SK-N-SH (cell line): ENCODE measurements around the gene NCBP3. TPM values are rescaled to one million over a fixed set of nuclear protein-coding genes. Genes with fewer than 3 reads are reported as not detected.
"Not testable (repeated sequence)": the region's sequence is repeated elsewhere in the genome, so short reads cannot be mapped to it uniquely, and the experiment has no call there.

ENCODE experiments used
- CTCF ChIA-PET: fragments of 300-600, 350-600 bp; formaldehyde crosslinking; extraction: SDS; loops from one replicate; lab custom pipeline; 2021; lab: Yijun Ruan, JAX
- POLR2A ChIA-PET: fragments of 350-600 bp; sonication (Branson Sonifier 250); formaldehyde crosslinking; extraction: SDS; loops from one replicate; lab custom pipeline; 2020; ENCODE audit warnings: antibody characterized with exemption, inconsistent platforms; lab: Yijun Ruan, JAX
- DNase-seq: peaks from one replicate; pipeline ENCODE4 v3.0.0; 2012
- H2AFZ ChIP-seq: fragments of 200-600 bp; sonication (generic); 2 replicates; pipeline ENCODE4 v1.8.1; 2016; ENCODE audit warnings: antibody characterized with exemption, mild to moderate bottlenecking, low read depth
- H3F3A ChIP-seq: fragments of 200-600 bp; sonication (generic); replicated peaks from 2 replicates; pipeline ENCODE3; 2016; ENCODE audit warnings: antibody characterized with exemption, mild to moderate bottlenecking; ENCODE audit not compliant: insufficient read depth
- H3K27ac ChIP-seq, 2 experiments: fragments of 200-500 bp in 1 of 2; fragments of 200-600 bp in 1 of 2; sonication (Bioruptor generic) in 1 of 2; sonication (generic), shearing (Covaris generic) in 1 of 2; 2 replicates each; pipeline versions ENCODE4 v1.5.1 to v1.6.1; 2014 to 2016; ENCODE audit warnings: low read depth in 2 of 2, inconsistent platforms in 1 of 2, low read length in 1 of 2, mild to moderate bottlenecking in 1 of 2, mixed read lengths in 1 of 2
- H3K27me3 ChIP-seq: fragments of 200-600 bp; sonication (generic), shearing (Covaris generic); 2 replicates; pipeline ENCODE4 v1.6.1; 2016; ENCODE audit warnings: mixed run types; ENCODE audit not compliant: insufficient read depth
- H3K36me3 ChIP-seq, 2 experiments: fragments of 200-500 bp in 1 of 2; fragments of 200-600 bp in 1 of 2; sonication (Bioruptor generic) in 1 of 2; sonication (generic) in 1 of 2; replicated peaks in 1 of 2; 2 replicates each; pipeline versions ENCODE3 to v1.5.1; 2014 to 2016; ENCODE audit warnings: low read length in 1 of 2, mild to moderate bottlenecking in 1 of 2; ENCODE audit not compliant: insufficient read depth in 2 of 2, control insufficient read depth in 1 of 2
- H3K4me1 ChIP-seq, 2 experiments: fragments of 200-500 bp in 1 of 2; fragments of 200-600 bp in 1 of 2; sonication (Bioruptor generic) in 1 of 2; sonication (generic), shearing (Covaris generic) in 1 of 2; 2 replicates each; pipeline versions ENCODE4 v1.5.1 to v1.6.1; 2014 to 2016; ENCODE audit warnings: low read depth in 1 of 2, low read length in 1 of 2, mixed run types in 1 of 2; ENCODE audit not compliant: insufficient read depth in 2 of 2, control insufficient read depth in 1 of 2
- H3K4me2 ChIP-seq: fragments of 200-600 bp; sonication (generic), shearing (Covaris generic); 2 replicates; pipeline ENCODE4 v1.6.1; 2017; ENCODE audit warnings: mixed run types
- H3K4me3 ChIP-seq, 2 experiments: fragments of 200-500 bp in 1 of 2; fragments of 200-600 bp in 1 of 2; sonication (Bioruptor generic) in 1 of 2; sonication (generic), shearing (Covaris generic) in 1 of 2; 2 replicates each; pipeline versions ENCODE4 v1.5.1 to v1.8.1; 2014 to 2016; ENCODE audit warnings: low read depth in 2 of 2, inconsistent platforms in 1 of 2, low read length in 1 of 2, mild to moderate bottlenecking in 1 of 2, mixed read lengths in 1 of 2, moderate library complexity in 1 of 2
- H3K79me2 ChIP-seq: fragments of 200-600 bp; sonication (generic); 2 replicates; pipeline ENCODE4 v1.8.1; 2017; ENCODE audit warnings: mild to moderate bottlenecking; ENCODE audit not compliant: insufficient read depth
- H3K9ac ChIP-seq: fragments of 200-600 bp; sonication (generic); 2 replicates; pipeline ENCODE4 v1.6.1; 2017; ENCODE audit warnings: mixed run types
- H3K9me2 ChIP-seq: fragments of 200-600 bp; sonication (generic); 2 replicates; pipeline ENCODE4 v1.6.1; 2017; ENCODE audit warnings: mixed run types
- H3K9me3 ChIP-seq: fragments of 200-600 bp; sonication (generic); 2 replicates; pipeline ENCODE4 v1.6.1; 2017; ENCODE audit warnings: mixed run types, mild to moderate bottlenecking, moderate library complexity
- H4K20me1 ChIP-seq: fragments of 200-600 bp; sonication (generic); 2 replicates; pipeline ENCODE4 v1.6.1; 2017; ENCODE audit warnings: mild to moderate bottlenecking, mixed run types; ENCODE audit not compliant: insufficient read depth
- FOSL2 ChIP-seq: IDR thresholded peaks from 2 replicates; pipeline ENCODE4 v1.4.0; 2012; ENCODE audit warnings: low read depth, mild to moderate bottlenecking, moderate library complexity, borderline replicate concordance
- GABPA ChIP-seq: IDR thresholded peaks from 2 replicates; pipeline ENCODE4 v1.4.0; 2012; ENCODE audit warnings: low read depth, mild to moderate bottlenecking
- JUND ChIP-seq: IDR thresholded peaks from 2 replicates; pipeline ENCODE4 v1.4.0; 2012
- MEF2A ChIP-seq: IDR thresholded peaks from 2 replicates; pipeline ENCODE4 v1.4.0; 2012; ENCODE audit warnings: low read depth, borderline replicate concordance
- NRF1 ChIP-seq: IDR thresholded peaks from 2 replicates; pipeline ENCODE4 v1.6.1; 2012; ENCODE audit warnings: low read depth, mild to moderate bottlenecking, low read length
- RXRA ChIP-seq: IDR thresholded peaks from 2 replicates; pipeline ENCODE4 v1.4.0; 2012; ENCODE audit warnings: low read depth, mild to moderate bottlenecking, borderline replicate concordance
- SMC3 ChIP-seq: IDR thresholded peaks from 2 replicates; pipeline ENCODE4 v1.6.1; 2012; ENCODE audit warnings: low read depth, low read length, improper control_type of control experiment
- TCF12 ChIP-seq: IDR thresholded peaks from 2 replicates; pipeline ENCODE4 v1.4.0; 2012
- YY1 ChIP-seq: IDR thresholded peaks from 2 replicates; pipeline ENCODE4 v1.4.0; 2012; ENCODE audit warnings: low read depth, mild to moderate bottlenecking
- ZBTB33 ChIP-seq: IDR thresholded peaks from 2 replicates; pipeline ENCODE4 v1.4.0; 2012; ENCODE audit warnings: low read depth, borderline replicate concordance
- WGBS: methylation state at CpG from one replicate; pipeline ENCODE4 v1.1.6; 2017; ENCODE audit warnings: low lambda C conversion rate; 5-methylcytosine and 5-hydroxymethylcytosine counted together
- polyA plus RNA-seq, 3 experiments: library from polyadenylated mRNA; depleted of rRNA; stranded (reverse); fragments of >200 nt; gene quantifications; 2 replicates each; pipeline ENCODE4 v1.2.3, GENCODE V29; 2012
- TF ChIP-seq, protein P1 (sequence below): fragments of 150-350 bp; IDR thresholded peaks from 2 replicates; pipeline ENCODE4 v1.6.1; 2016; ENCODE audit warnings: mild to moderate bottlenecking, low read depth, low read length
- TF ChIP-seq, protein P2 (sequence below): IDR thresholded peaks from 2 replicates; pipeline ENCODE4 v1.4.0; 2012; ENCODE audit warnings: low read depth

The NCBP3 gene
- polyA plus RNA-seq, 1 of the 3 experiments (the other 2 are of a cell fraction), result 6.5 TPM

GRCh38 chr17:3794557-3795389, 51.3 kb downstream of the NCBP3 start:
- Histone ChIP-seq H3K27me3 (no peaks in the 10 kb centered on the region), H3K9ac (no peak overlapping the region), H3K79me2 (no peaks in the 10 kb centered on the region), H3F3A (peaks cover 14% of the 10 kb centered on the region), H3K27ac (peak overlapping the region in 1 of 2 experiments; percentile 40; a peak in 1 of 4 replicates), H3K36me3 (no peaks in the 10 kb centered on the region), H3K9me3 (no peaks in the 10 kb centered on the region), H3K9me2 (no peaks in the 10 kb centered on the region), H3K4me2 (no peak overlapping the region), H4K20me1 (no peaks in the 10 kb centered on the region), H3K4me1 (no peaks in the 10 kb centered on the region), H3K4me3 (no peak overlapping the region), H2AFZ (peak overlapping the region; percentile 51; the same call in 1 of the 2 replicates)
- no peak for TF ChIP-seq NRF1
- TF ChIP-seq RXRA, result no peak
- no peak for TF ChIP-seq TCF12
- TF ChIP-seq FOSL2, result no peak
- no peak for DNase-seq
- POLR2A ChIA-PET, result no interaction called here
- CTCF ChIA-PET, result interaction anchor here (1.1 kb wide), 1 partner anchor 45 kb away, joined by 3 read pairs; no protein-coding TSS in a partner anchor
- 81% methylated on average over 15 of the region's 26 CpGs for WGBS

GRCh38 chr17:3794152-3794551, 51.9 kb downstream of the NCBP3 start:
- CTCF ChIA-PET, result not testable (repeated sequence)

DNA sequence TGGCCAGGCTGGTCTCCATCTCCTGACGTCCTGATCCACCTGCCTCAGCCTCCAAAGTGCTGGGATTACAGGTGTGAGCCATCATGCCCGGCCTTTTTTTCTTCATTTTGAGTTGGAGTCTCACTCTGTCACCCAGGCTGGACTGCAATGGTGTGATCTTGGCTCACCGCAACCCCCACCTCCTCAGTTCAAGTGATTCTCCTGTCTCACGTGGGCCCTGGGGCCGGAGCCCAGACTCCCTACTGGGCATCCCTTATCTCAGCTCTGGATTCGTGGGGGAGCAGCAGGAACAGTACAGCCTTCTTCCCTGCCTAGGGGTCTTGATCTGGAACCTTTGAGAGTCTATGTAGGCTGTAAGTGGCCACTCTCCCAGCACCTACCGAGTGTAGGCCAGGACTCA, 52.8 kb downstream of the NCBP3 start:
- H3K79me2 ChIP-seq, H3K4me1 ChIP-seq, H4K20me1 ChIP-seq, H3K4me2 ChIP-seq, H2AFZ ChIP-seq, H3K36me3 ChIP-seq, POLR2A ChIA-PET, DNase-seq, H3K9me3 ChIP-seq, H3K27ac ChIP-seq, H3K27me3 ChIP-seq, H3K9me2 ChIP-seq, H3K9ac ChIP-seq, H3K4me3 ChIP-seq, CTCF ChIA-PET: not testable (repeated sequence)
- WGBS, result 88% methylated on average over 7 of the region's 7 CpGs
- peaks cover 18% of the 10 kb centered on the region for H3F3A ChIP-seq

More at GRCh38 chr17:3794152-3794551, 51.9 kb downstream of the NCBP3 start:
- H3K27me3 ChIP-seq, H3K79me2 ChIP-seq, H3K9me3 ChIP-seq, H4K20me1 ChIP-seq, H3K36me3 ChIP-seq, DNase-seq, H3K9ac ChIP-seq, H3K4me2 ChIP-seq, H3K4me1 ChIP-seq, H3K4me3 ChIP-seq, H3K27ac ChIP-seq, H2AFZ ChIP-seq, POLR2A ChIA-PET, H3K9me2 ChIP-seq: not testable (repeated sequence)
- H3F3A ChIP-seq, result peaks cover 15% of the 10 kb centered on the region
- WGBS, result 93% methylated on average over 9 of the region's 9 CpGs

- no peaks in the 10 kb centered on the region for H3K79me2 ChIP-seq
- H3F3A ChIP-seq, result peaks cover 18% of the 10 kb centered on the region
- H3K27ac ChIP-seq, result no peak overlapping the region
- H2AFZ ChIP-seq, result no peak overlapping the region
- CTCF ChIA-PET, result interaction anchor here (1.0 to 1.6 kb wide), 2 partner anchors 9 to 55 kb away, joined by 5 to 8 read pairs; partner anchors contain the start of gene ITGAE
- H3K4me3 ChIP-seq, result no peak overlapping the region
- no peaks in the 10 kb centered on the region for H3K4me1 ChIP-seq
- H4K20me1 ChIP-seq, result no peaks in the 10 kb centered on the region
- H3K9me2 ChIP-seq, result no peaks in the 10 kb centered on the region
- no peak overlapping the region for H3K9ac ChIP-seq
- POLR2A ChIA-PET, result no interaction called here
- 95% methylated on average over 6 of the region's 6 CpGs for WGBS
- H3K4me2 ChIP-seq, result no peak overlapping the region
- no peak for DNase-seq
- H3K27me3 ChIP-seq, result no peaks in the 10 kb centered on the region
- H3K36me3 ChIP-seq, result no peaks in the 10 kb centered on the region
- no peaks in the 10 kb centered on the region for H3K9me3 ChIP-seq
- no peak for TF ChIP-seq MEF2A
- TF ChIP-seq FOSL2, result no peak
- TF ChIP-seq GABPA, result no peak
- no peak for TF ChIP-seq RXRA
- TF ChIP-seq, protein P1, sequence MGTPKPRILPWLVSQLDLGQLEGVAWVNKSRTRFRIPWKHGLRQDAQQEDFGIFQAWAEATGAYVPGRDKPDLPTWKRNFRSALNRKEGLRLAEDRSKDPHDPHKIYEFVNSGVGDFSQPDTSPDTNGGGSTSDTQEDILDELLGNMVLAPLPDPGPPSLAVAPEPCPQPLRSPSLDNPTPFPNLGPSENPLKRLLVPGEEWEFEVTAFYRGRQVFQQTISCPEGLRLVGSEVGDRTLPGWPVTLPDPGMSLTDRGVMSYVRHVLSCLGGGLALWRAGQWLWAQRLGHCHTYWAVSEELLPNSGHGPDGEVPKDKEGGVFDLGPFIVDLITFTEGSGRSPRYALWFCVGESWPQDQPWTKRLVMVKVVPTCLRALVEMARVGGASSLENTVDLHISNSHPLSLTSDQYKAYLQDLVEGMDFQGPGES, result no peak
- no peak for TF ChIP-seq SMC3
- no peak for TF ChIP-seq ZBTB33
- TF ChIP-seq, protein P2, sequence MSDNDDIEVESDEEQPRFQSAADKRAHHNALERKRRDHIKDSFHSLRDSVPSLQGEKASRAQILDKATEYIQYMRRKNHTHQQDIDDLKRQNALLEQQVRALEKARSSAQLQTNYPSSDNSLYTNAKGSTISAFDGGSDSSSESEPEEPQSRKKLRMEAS, result no peak
- TF ChIP-seq JUND, result no peak
- TF ChIP-seq YY1, result no peak
Measured at GRCh38 chr17:3792481-3792880, 53.6 kb downstream of the NCBP3 start.
